ENCODE measurements around the gene ZNF205. TPM values are rescaled to one million over a fixed set of nuclear protein-coding genes. Genes with fewer than 3 reads are reported as not detected.

Gene ZNF205
- total and polyA plus RNA-seq, 9 of the 15 experiments (the other 6 are each of a cell fraction or from before 2014, with no cell fraction given), result 2.4 to 11.8 (median 5.1) TPM; not detected in 2

DNA sequence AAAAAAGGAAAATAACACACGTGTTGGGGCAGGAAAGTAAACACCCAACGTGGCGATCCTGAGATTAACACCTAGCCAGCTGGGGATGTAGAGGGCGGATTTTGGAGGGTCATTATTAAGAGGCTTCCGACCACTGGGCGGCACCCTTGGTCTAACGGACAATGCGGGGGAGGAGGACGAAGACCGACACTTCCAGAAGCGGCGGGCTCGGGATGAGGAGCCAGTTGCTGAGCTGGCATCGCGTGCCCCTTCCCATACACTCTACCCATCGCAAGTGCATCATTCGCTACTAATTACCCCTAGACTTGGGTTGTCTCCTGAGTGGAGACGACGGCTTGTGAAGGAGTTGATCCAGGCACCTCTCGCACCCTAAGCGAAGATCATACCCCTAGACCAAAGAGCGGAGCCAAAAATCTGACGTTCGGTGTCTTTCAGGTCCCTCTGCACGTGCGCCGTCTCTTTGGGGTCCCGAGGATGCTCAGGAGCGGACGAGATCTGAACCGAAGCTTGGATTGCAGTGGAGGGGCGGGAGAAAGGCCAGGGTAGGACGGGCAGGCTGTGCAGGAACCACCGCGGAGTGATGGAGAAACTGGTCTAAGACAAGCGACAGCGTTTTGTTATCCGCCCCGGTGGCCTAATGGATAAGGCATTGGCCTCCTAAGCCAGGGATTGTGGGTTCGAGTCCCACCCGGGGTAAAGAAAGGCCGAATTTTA lies 40.0 kb downstream of the ZNF205 start (continued):
- TF ChIP-seq TSC22D4 (tag; IDR thresholded peaks at IDR 0.05) (no peak), FOXK1 (CRISPR knock-in tag; IDR thresholded peaks at IDR 0.05; ENCODE audit: borderline replicate concordance) (peak; percentile 93), MCM2 (IDR thresholded peaks at IDR 0.05; ENCODE audit: low read depth) (no peak), PHF8 (IDR thresholded peaks at IDR 0.05; ENCODE audit: borderline replicate concordance, low read length) (peak; percentile 47; the same call in 1 of the 2 replicates), NEUROD1 (IDR thresholded peaks at IDR 0.05; ENCODE audit: borderline replicate concordance, low read depth, low read length, partially characterized antibody) (peak; percentile 34), KLF1 (tag; IDR thresholded peaks at IDR 0.05) (no peak), CEBPB (tag; IDR thresholded peaks at IDR 0.05) (no peak), ASH1L (IDR thresholded peaks at IDR 0.05; ENCODE audit: borderline replicate concordance, low read depth, partially characterized antibody) (no peak), TOE1 (IDR thresholded peaks at IDR 0.05; ENCODE audit: borderline replicate concordance) (peak; percentile 71; the same call in 1 of the 2 replicates), TOE1 (CRISPR knock-in tag; IDR thresholded peaks at IDR 0.05; ENCODE audit: borderline replicate concordance, low read depth) (peak; percentile 90; the same call in 1 of the 2 replicates), NFRKB (IDR thresholded peaks at IDR 0.05; ENCODE audit: low read depth) (0 out of 2 replicates have a peak, but pooled peaks have one; percentile 7), HDAC6 (IDR thresholded peaks at IDR 0.05; ENCODE audit: low read depth, low read length) (no peak), MTA1 (IDR thresholded peaks at IDR 0.05; ENCODE audit: borderline replicate concordance) (peak; percentile 86), RFX5 (IDR thresholded peaks at IDR 0.05; ENCODE audit: low read depth, low read length) (peak; percentile 65; the same call in 1 of the 2 replicates), HDAC8 (tag; IDR thresholded peaks at IDR 0.05) (no peak), ZNF668 (CRISPR knock-in tag; IDR thresholded peaks at IDR 0.05) (no peak), WHSC1 (IDR thresholded peaks at IDR 0.05; ENCODE audit: low read length) (no peak), MYNN (IDR thresholded peaks at IDR 0.05) (no peak; the same call in 1 of the 2 replicates), MYNN (CRISPR knock-in tag; IDR thresholded peaks at IDR 0.05) (no peak)
- TF ChIP-seq, protein P1, sequence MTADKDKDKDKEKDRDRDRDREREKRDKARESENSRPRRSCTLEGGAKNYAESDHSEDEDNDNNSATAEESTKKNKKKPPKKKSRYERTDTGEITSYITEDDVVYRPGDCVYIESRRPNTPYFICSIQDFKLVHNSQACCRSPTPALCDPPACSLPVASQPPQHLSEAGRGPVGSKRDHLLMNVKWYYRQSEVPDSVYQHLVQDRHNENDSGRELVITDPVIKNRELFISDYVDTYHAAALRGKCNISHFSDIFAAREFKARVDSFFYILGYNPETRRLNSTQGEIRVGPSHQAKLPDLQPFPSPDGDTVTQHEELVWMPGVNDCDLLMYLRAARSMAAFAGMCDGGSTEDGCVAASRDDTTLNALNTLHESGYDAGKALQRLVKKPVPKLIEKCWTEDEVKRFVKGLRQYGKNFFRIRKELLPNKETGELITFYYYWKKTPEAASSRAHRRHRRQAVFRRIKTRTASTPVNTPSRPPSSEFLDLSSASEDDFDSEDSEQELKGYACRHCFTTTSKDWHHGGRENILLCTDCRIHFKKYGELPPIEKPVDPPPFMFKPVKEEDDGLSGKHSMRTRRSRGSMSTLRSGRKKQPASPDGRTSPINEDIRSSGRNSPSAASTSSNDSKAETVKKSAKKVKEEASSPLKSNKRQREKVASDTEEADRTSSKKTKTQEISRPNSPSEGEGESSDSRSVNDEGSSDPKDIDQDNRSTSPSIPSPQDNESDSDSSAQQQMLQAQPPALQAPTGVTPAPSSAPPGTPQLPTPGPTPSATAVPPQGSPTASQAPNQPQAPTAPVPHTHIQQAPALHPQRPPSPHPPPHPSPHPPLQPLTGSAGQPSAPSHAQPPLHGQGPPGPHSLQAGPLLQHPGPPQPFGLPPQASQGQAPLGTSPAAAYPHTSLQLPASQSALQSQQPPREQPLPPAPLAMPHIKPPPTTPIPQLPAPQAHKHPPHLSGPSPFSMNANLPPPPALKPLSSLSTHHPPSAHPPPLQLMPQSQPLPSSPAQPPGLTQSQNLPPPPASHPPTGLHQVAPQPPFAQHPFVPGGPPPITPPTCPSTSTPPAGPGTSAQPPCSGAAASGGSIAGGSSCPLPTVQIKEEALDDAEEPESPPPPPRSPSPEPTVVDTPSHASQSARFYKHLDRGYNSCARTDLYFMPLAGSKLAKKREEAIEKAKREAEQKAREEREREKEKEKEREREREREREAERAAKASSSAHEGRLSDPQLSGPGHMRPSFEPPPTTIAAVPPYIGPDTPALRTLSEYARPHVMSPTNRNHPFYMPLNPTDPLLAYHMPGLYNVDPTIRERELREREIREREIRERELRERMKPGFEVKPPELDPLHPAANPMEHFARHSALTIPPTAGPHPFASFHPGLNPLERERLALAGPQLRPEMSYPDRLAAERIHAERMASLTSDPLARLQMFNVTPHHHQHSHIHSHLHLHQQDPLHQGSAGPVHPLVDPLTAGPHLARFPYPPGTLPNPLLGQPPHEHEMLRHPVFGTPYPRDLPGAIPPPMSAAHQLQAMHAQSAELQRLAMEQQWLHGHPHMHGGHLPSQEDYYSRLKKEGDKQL (CRISPR knock-in tag; IDR thresholded peaks at IDR 0.05; ENCODE audit: borderline replicate concordance), result no peak
- TF ChIP-seq, protein P2, sequence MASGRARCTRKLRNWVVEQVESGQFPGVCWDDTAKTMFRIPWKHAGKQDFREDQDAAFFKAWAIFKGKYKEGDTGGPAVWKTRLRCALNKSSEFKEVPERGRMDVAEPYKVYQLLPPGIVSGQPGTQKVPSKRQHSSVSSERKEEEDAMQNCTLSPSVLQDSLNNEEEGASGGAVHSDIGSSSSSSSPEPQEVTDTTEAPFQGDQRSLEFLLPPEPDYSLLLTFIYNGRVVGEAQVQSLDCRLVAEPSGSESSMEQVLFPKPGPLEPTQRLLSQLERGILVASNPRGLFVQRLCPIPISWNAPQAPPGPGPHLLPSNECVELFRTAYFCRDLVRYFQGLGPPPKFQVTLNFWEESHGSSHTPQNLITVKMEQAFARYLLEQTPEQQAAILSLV (tag; IDR thresholded peaks at IDR 0.05), result no peak
- TF ChIP-seq, protein P3, sequence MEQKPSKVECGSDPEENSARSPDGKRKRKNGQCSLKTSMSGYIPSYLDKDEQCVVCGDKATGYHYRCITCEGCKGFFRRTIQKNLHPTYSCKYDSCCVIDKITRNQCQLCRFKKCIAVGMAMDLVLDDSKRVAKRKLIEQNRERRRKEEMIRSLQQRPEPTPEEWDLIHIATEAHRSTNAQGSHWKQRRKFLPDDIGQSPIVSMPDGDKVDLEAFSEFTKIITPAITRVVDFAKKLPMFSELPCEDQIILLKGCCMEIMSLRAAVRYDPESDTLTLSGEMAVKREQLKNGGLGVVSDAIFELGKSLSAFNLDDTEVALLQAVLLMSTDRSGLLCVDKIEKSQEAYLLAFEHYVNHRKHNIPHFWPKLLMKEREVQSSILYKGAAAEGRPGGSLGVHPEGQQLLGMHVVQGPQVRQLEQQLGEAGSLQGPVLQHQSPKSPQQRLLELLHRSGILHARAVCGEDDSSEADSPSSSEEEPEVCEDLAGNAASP (IDR thresholded peaks at IDR 0.05), result no peak
